ENCODE data around the gene CNOT2.
A peak's percentile ranks its signal among the peaks of the same experiment; 100 is the strongest.

The CNOT2 gene

GRCh38 chr12:70278945-70279344 is 35.7 kb downstream of the CNOT2 start:
- DNase-seq (ENCODE audit: low read depth in 1 of 2, low spot score in 1 of 2), result no peak
- H3K4me3 ChIP-seq (replicated peaks; ENCODE audit: insufficient read depth, low read length), result no peak overlapping the region
- TF ChIP-seq REST (IDR thresholded peaks at IDR 0.05; ENCODE audit: insufficient replicate concordance, low read depth) (no peak), SPI1 (IDR thresholded peaks at IDR 0.05; ENCODE audit: borderline replicate concordance, low read depth) (no peak), CTCF (IDR thresholded peaks at IDR 0.05; ENCODE audit: insufficient read depth, low read length) (no peak), POLR2AphosphoS5 (IDR thresholded peaks at IDR 0.05; ENCODE audit: low read depth) (no peak)
- H3K27ac ChIP-seq (replicated peaks), result no peak overlapping the region
- H3K27me3 ChIP-seq (ENCODE audit: insufficient read depth, poor library complexity, severe bottlenecking), result no peaks in the 10 kb centered on the region

- no peaks in the 10 kb centered on the region for H3K27me3 ChIP-seq (ENCODE audit: insufficient read depth, poor library complexity, severe bottlenecking)
- no peak for DNase-seq (ENCODE audit: low read depth in 1 of 2, low spot score in 1 of 2)
- H3K27ac ChIP-seq (replicated peaks), result no peak overlapping the region
- TF ChIP-seq CTCF (IDR thresholded peaks at IDR 0.05; ENCODE audit: insufficient read depth, low read length) (no peak), SPI1 (IDR thresholded peaks at IDR 0.05; ENCODE audit: borderline replicate concordance, low read depth) (no peak), GABPA (IDR thresholded peaks at IDR 0.05; ENCODE audit: low read depth) (no peak), REST (IDR thresholded peaks at IDR 0.05; ENCODE audit: insufficient replicate concordance, low read depth) (no peak), POLR2AphosphoS5 (IDR thresholded peaks at IDR 0.05; ENCODE audit: low read depth) (no peak)
- no peak overlapping the region for H3K4me3 ChIP-seq (replicated peaks; ENCODE audit: insufficient read depth, low read length)
Observed at GRCh38 chr12:70283232-70283631, 40.0 kb downstream of the CNOT2 start.

- no peak for DNase-seq (ENCODE audit: low read depth in 1 of 2, low spot score in 1 of 2)
- Histone ChIP-seq H3K27me3 (ENCODE audit: insufficient read depth, poor library complexity, severe bottlenecking) (no peaks in the 10 kb centered on the region), H3K27ac (replicated peaks) (no peak overlapping the region), H3K4me3 (replicated peaks; ENCODE audit: insufficient read depth, low read length) (no peak overlapping the region)
- TF ChIP-seq POLR2AphosphoS5 (IDR thresholded peaks at IDR 0.05; ENCODE audit: low read depth) (no peak), SPI1 (IDR thresholded peaks at IDR 0.05; ENCODE audit: borderline replicate concordance, low read depth) (no peak), GABPA (IDR thresholded peaks at IDR 0.05; ENCODE audit: low read depth) (no peak), REST (IDR thresholded peaks at IDR 0.05; ENCODE audit: insufficient replicate concordance, low read depth) (no peak)
Observed at GRCh38 chr12:70288817-70289216, 45.6 kb downstream of the CNOT2 start.

GRCh38 chr12:70290116-70290515 is 46.9 kb downstream of the CNOT2 start:
- H3K27me3 ChIP-seq (ENCODE audit: insufficient read depth, poor library complexity, severe bottlenecking), result no peaks in the 10 kb centered on the region
- no peak overlapping the region for H3K4me3 ChIP-seq (replicated peaks; ENCODE audit: insufficient read depth, low read length)
- DNase-seq (ENCODE audit: low read depth in 1 of 2, low spot score in 1 of 2), result no peak
- no peak for TF ChIP-seq CTCF (IDR thresholded peaks at IDR 0.05; ENCODE audit: insufficient read depth, low read length)
- TF ChIP-seq SPI1 (IDR thresholded peaks at IDR 0.05; ENCODE audit: borderline replicate concordance, low read depth), result peak; percentile 85
- no peak for TF ChIP-seq GABPA (IDR thresholded peaks at IDR 0.05; ENCODE audit: low read depth)
- no peak for TF ChIP-seq REST (IDR thresholded peaks at IDR 0.05; ENCODE audit: insufficient replicate concordance, low read depth)
- no peak for TF ChIP-seq POLR2AphosphoS5 (IDR thresholded peaks at IDR 0.05; ENCODE audit: low read depth)
- H3K27ac ChIP-seq (replicated peaks), result no peak overlapping the region

Data from HL-60 (cell line).